Measurements from ENCODE around the gene ZNF275. TPM values are rescaled to one million over a fixed set of nuclear protein-coding genes. Genes with fewer than 3 reads are reported as not detected.
"Not testable (repeated sequence)": the region's sequence is repeated elsewhere in the genome, so short reads cannot be mapped to it uniquely, and the experiment has no call there.

Gene ZNF275
- total RNA-seq, 4 donors from 2014 or later: 1.0 to 4.7 (median 2.7) TPM

GRCh38 chrX:153317996-153318722, 15.8 kb upstream of the ZNF275 start:
- no peak for DNase-seq (ENCODE audit: low spot score in 2 of 2)
- WGBS, 2 donors: 90 to 97% methylated on average over 4 to 20 of the region's 20 CpGs
- intact Hi-C loops (cut with DNase I; ENCODE audit: low total_unique reads): no loop called here
- H3K4me3 ChIP-seq (ENCODE audit: low read depth, poor library complexity, severe bottlenecking): no peak overlapping the region
- TF ChIP-seq POLR2A (IDR thresholded peaks at IDR 0.05) (no peak), CTCF (IDR thresholded peaks at IDR 0.05) (no peak)

GRCh38 chrX:153318811-153319210, 15.1 kb upstream of the ZNF275 start:
- intact Hi-C loops (cut with DNase I; ENCODE audit: low total_unique reads): no loop called here
- H3K4me3 ChIP-seq (ENCODE audit: low read depth, poor library complexity, severe bottlenecking): no peak overlapping the region
- no peak for DNase-seq (ENCODE audit: low spot score in 2 of 2)
- TF ChIP-seq CTCF (IDR thresholded peaks at IDR 0.05) (no peak), POLR2A (IDR thresholded peaks at IDR 0.05) (no peak)
- 61 to 86% methylated on average over 3 to 7 of the region's 7 CpGs for WGBS, 2 donors

- 80 to 95% methylated on average over 18 to 28 of the region's 33 CpGs for WGBS, 2 donors
- TF ChIP-seq POLR2A (IDR thresholded peaks at IDR 0.05) (no peak), CTCF (IDR thresholded peaks at IDR 0.05) (no peak)
- H3K4me3 ChIP-seq (ENCODE audit: low read depth, poor library complexity, severe bottlenecking): no peak overlapping the region
- DNase-seq (ENCODE audit: low spot score in 2 of 2): no peak
- intact Hi-C loops (cut with DNase I; ENCODE audit: low total_unique reads): no loop called here
Observed at GRCh38 chrX:153319295-153320046, 14.5 kb upstream of the ZNF275 start.

GRCh38 chrX:153320047-153320443, 13.9 kb upstream of the ZNF275 start:
- WGBS, 2 donors: 83 to 100% methylated on average over 1 of the region's 1 CpG
- H3K4me3 ChIP-seq (ENCODE audit: low read depth, poor library complexity, severe bottlenecking); DNase-seq (ENCODE audit: low spot score in 2 of 2); intact Hi-C loops (cut with DNase I; ENCODE audit: low total_unique reads): not testable (repeated sequence)

GRCh38 chrX:153320555-153321184, 13.3 kb upstream of the ZNF275 start:
- TF ChIP-seq POLR2A (IDR thresholded peaks at IDR 0.05) (no peak), CTCF (IDR thresholded peaks at IDR 0.05) (no peak)
- no peak overlapping the region for H3K4me3 ChIP-seq (ENCODE audit: low read depth, poor library complexity, severe bottlenecking)
- DNase-seq (ENCODE audit: low spot score in 2 of 2): no peak
- intact Hi-C loops (cut with DNase I; ENCODE audit: low total_unique reads): no loop called here
- WGBS, 2 donors: 11 to 31% methylated on average over 1 to 7 of the region's 13 CpGs

All from lower leg skin (tissue), 4 donors.